Esophagus squamous epithelium (tissue), 4 donors: ENCODE data around the gene ZNF221.

Experiments
- CTCF ChIP-seq, 6 experiments: fragments of 450-650 bp in 4 of 6; fragments of 200-600 bp in 2 of 6; sonication (generic) in 2 of 6; IDR thresholded peaks; one replicate each; pipeline ENCODE4 v1.5.1; 2016 to 2019; ENCODE audit warnings: antibody characterized with exemption in 6 of 6, mild to moderate bottlenecking in 4 of 6, moderate library complexity in 4 of 6
- POLR2A ChIP-seq, 4 donors: fragments of 450-650 bp; IDR thresholded peaks; one replicate each; pipeline ENCODE4 v1.6.1; 2017; ENCODE audit warnings: antibody characterized with exemption in 4 of 4, mild to moderate bottlenecking in 4 of 4, moderate library complexity in 3 of 4

DNA sequence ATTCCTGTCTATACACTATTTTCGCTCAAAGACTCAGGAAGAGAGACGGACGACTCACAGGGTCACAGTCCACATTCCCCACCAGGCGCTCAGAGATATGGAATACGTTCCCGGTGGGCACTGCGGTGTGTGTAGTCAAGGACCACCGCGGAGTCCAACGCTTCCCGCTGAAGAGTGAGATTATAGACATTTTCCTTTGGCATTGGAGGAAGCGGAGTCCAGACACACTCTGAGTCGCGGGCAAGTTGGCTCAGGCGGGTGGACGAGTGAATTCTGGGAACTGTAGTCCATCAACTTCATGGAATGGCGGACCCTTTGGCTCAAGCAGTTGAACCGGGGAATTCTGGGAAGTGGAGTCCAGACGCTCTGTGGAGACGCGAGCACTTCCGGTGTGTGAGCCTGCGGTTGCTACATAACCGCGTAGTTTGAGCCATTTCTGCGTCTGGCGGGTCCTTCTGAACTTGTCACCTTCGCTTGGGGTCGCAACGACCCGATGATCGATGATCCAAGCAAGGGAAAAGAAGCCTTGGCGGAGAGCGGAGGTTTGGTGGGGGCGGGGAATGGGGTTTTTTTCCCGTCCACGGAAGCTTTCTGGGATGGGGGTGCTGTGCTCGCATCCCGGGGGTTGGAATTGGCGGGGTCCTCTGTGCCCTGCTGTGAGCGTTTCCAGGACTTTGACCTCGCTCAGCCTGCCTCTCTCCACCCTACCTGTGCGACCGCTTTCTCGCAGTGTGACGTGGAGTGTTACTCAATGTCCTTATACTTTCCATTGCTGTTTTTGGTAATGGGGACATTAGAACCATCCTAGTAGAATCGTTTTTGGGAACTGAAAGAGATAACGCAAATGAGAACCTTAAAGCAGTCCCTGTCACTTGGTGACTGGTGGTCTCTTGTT is 51.8 kb downstream of the ZNF221 start, which contains the start of gene ZNF230:
- peak in 1 of 6 experiments; percentile 22 for TF ChIP-seq CTCF (IDR thresholded peaks at IDR 0.05)
- TF ChIP-seq POLR2A (IDR thresholded peaks at IDR 0.05): peak in 2 of 4 donors; percentile 31 to 63
